Adrenal gland (tissue), 12 donors: Measurements from ENCODE around the gene SLC13A4. TPM values are rescaled to one million over a fixed set of nuclear protein-coding genes. Genes with fewer than 3 reads are reported as not detected.
A peak's percentile ranks its signal among the peaks of the same experiment; 100 is the strongest.
"Not testable (repeated sequence)": the region's sequence is repeated elsewhere in the genome, so short reads cannot be mapped to it uniquely, and the experiment has no call there.

ENCODE experiments used
- DNase-seq, 7 donors: peaks; one replicate each; pipeline ENCODE4 v3.0.0-alpha.2; 2019 to 2020
- H3K27ac ChIP-seq, 5 donors: fragments of 200-600 bp; sonication (generic) in 4 of 5; 1 replicate in 3 of 5; 2 replicates in 2 of 5; pipeline versions ENCODE4 v1.5.1 to v1.8.0; 2016 to 2020; ENCODE audit warnings: mild to moderate bottlenecking in 1 of 5
- H3K27me3 ChIP-seq: fragments of 200-600 bp; 2 replicates; pipeline ENCODE4 v1.8.0; 2021
- H3K36me3 ChIP-seq, 2 donors: fragments of 200-600 bp; replicated peaks in 1 of 2; 1 replicate in 1 of 2; 2 replicates in 1 of 2; pipeline versions ENCODE4 v1.5.1 to v1.8.0; 2018 to 2022
- H3K4me1 ChIP-seq, 2 donors: fragments of 200-600 bp; replicated peaks in 1 of 2; 1 replicate in 1 of 2; 2 replicates in 1 of 2; pipeline versions ENCODE4 v1.5.1 to v1.8.0; 2018 to 2021
- H3K4me3 ChIP-seq, 4 donors: fragments of 200-600 bp; sonication (generic) in 3 of 4; one replicate each; pipeline ENCODE4 v1.5.1; 2016 to 2018
- H3K9me3 ChIP-seq, 3 donors: fragments of 200-600 bp; sonication (generic) in 1 of 3; replicated peaks in 1 of 3; 1 replicate in 2 of 3; 2 replicates in 1 of 3; pipeline versions ENCODE4 v1.5.1 to v1.8.0; 2016 to 2021
- CTCF ChIP-seq, 6 experiments: fragments of 450-650 bp in 4 of 6; fragments of 200-600 bp in 2 of 6; sonication (generic) in 1 of 6; IDR thresholded peaks; 1 replicate in 5 of 6; 2 replicates in 1 of 6; pipeline versions ENCODE4 v1.5.1 to v1.8.0; 2016 to 2021; ENCODE audit warnings: antibody characterized with exemption in 6 of 6, mild to moderate bottlenecking in 2 of 6, moderate library complexity in 1 of 6
- POLR2A ChIP-seq, 2 donors: fragments of 450-650 bp; IDR thresholded peaks; one replicate each; pipeline ENCODE4 v1.6.1; 2017; ENCODE audit warnings: antibody characterized with exemption in 2 of 2, mild to moderate bottlenecking in 2 of 2, moderate library complexity in 1 of 2
- WGBS, 4 donors: extraction: QIAGEN DNeasy Blood & Tissue Kit in 2 of 4; methylation state at CpG; one replicate each; pipeline versions ENCODE4 v1.1.5 to v1.1.7; 2013 to 2017; 5-methylcytosine and 5-hydroxymethylcytosine counted together
- intact Hi-C, 2 donors: fragments of 100-400 bp; cut with DNase I; formaldehyde crosslinking; loops; one replicate each; pipeline versions ENCODE4 v1.14.1 to v1.15.0; 2022 to 2023
- polyA plus RNA-seq, 3 donors: library from polyadenylated mRNA; stranded (reverse); fragments of 200-250 nt in 2 of 3; fragments of 350-450 nt in 1 of 3; fragmentation: Illumina TruSeq in 1 of 3; extraction: RNeasy Lipid Tissue Mini Kit (QIAGEN cat#74804) in 1 of 3; gene quantifications; one replicate each; pipeline ENCODE4 v1.2.3, GENCODE V29; 2013 to 2014
- total RNA-seq, 9 donors: library from RNA; depleted of rRNA in 4 of 9; stranded (reverse); fragments of >200 nt in 4 of 9; fragments of 120-200 nt in 1 of 9; fragmentation: NEBNext Ultra II Directional in 1 of 9; extraction: Animal tissue kit (Norgen Biotek cat#: 25700) in 1 of 9; gene quantifications; one replicate each; pipeline versions ENCODE4 v1.1.0 to v1.2.4, GENCODE V29; 2013 to 2023
- donor health status: healthy with polysubstance abuse.
- donor health status: Bipolar disorder and iron deficiency.
- donor health status: DM: yes; HTN: yes; CAD: no.
- donor health status: DM: no; HTN: no; CAD: no.
- donor health status: DM: no; HTN: no; CAD: no.
- donor health status: DM: yes; HTN: yes; CAD: no.

The SLC13A4 gene
- total and polyA plus RNA-seq, 12 donors: 0.14 to 0.97 (median 0.24) TPM; not detected in 6

DNA sequence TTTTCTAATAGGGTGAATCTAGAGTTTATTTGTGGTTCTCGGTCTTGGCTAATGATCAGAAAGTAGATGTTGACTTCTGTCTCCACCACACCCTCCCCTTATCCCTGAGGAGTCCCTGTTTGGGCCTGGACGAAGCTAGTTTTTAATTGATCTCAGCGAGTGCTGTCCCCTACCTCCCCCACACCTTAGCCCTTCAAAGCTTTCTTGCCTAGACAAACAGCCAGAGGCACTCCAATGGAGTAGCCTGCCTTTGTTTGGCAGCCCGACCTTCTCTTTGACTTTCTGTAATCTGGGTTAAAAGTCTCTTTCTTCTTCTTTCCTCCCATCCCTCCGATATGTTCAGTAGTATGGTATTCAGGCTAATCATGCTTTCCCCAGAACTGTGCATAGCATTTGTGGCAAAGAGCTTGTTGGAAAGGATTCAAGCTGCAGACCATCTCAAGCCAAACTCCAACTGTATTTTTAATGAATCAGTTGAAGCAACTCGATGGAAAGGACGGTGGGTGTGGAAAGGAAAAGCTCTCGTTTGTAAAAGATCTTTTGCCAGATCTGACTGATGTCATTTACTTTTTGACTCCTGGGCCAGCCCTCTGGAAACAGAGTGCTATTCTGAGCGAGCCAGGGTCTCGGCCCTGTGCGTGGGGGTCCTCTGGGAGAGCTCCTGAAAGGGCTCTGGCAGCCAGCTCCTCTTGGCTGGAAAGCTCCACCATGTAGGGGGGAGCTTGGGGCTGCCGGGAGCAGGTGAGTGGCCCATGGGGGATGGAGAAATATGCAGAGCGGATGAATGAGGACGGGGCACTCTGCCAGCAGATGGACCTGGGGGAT lies 16.1 kb upstream of the SLC13A4 start:
- TF ChIP-seq CTCF (IDR thresholded peaks at IDR 0.05) (no peak), POLR2A (IDR thresholded peaks at IDR 0.05) (no peak)
- no peak overlapping the region for H3K4me3 ChIP-seq
- intact Hi-C loops: no loop called here
- H3K27ac ChIP-seq: peak overlapping the region in 2 of 5 donors; percentile 24 to 55
- no peaks in the 10 kb centered on the region for H3K36me3 ChIP-seq
- no peaks in the 10 kb centered on the region for H3K27me3 ChIP-seq
- no peak for DNase-seq
- WGBS, 4 donors: 64 to 80% (median 76%) methylated on average over 13 to 14 of the region's 14 CpGs
- H3K4me1 ChIP-seq: peaks cover 0 to 4% of the 10 kb centered on the region in 2 donors
- H3K9me3 ChIP-seq: no peaks in the 10 kb centered on the region

DNA sequence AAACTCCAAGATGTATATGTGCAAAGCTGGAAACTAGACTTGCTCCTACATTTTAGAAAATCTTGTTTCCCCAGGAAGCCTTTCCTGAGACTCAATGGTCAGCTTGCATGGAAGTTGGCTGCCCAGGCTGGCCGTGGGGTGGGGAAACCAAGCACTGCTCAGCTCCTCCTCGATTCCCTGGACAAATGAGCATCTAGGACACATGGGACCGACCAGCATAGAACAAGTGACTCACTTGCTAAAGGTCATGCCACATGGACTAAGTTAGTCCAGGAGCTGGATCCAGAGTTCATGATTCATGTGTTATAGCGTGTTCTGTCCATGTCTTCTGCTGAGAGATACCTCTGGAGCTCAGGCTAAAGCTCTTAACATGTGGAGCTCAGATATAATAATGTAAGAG lies 14.4 kb upstream of the SLC13A4 start:
- H3K27ac ChIP-seq: no peak overlapping the region
- intact Hi-C loops: no loop called here
- 64 to 75% (median 70%) methylated on average over 4 of the region's 4 CpGs for WGBS, 4 donors

GRCh38 chr7:135741905-135742304 lies 13.9 kb upstream of the SLC13A4 start:
- no peak overlapping the region for H3K4me3 ChIP-seq
- no peak for TF ChIP-seq CTCF (IDR thresholded peaks at IDR 0.05)
- TF ChIP-seq POLR2A (IDR thresholded peaks at IDR 0.05): no peak
- peaks cover 0 to 4% of the 10 kb centered on the region in 2 donors for H3K4me1 ChIP-seq
- H3K27me3 ChIP-seq: no peaks in the 10 kb centered on the region
- no peaks in the 10 kb centered on the region for H3K36me3 ChIP-seq
- intact Hi-C loops: no loop called here
- peak in 1 of 7 donors; percentile 49 for DNase-seq
- H3K27ac ChIP-seq: no peak overlapping the region
- H3K9me3 ChIP-seq: no peaks in the 10 kb centered on the region
- WGBS, 4 donors: 31 to 53% (median 42%) methylated on average over 2 of the region's 2 CpGs

More for the DNA sequence above, 14.4 kb upstream of the SLC13A4 start:
- peak in 2 of 7 donors; percentile 17 to 27 for DNase-seq
- H3K9me3 ChIP-seq: no peaks in the 10 kb centered on the region
- TF ChIP-seq CTCF (IDR thresholded peaks at IDR 0.05) (no peak), POLR2A (IDR thresholded peaks at IDR 0.05) (no peak)
- no peak overlapping the region for H3K4me3 ChIP-seq
- H3K36me3 ChIP-seq: no peaks in the 10 kb centered on the region
- H3K4me1 ChIP-seq: peaks cover 0 to 4% of the 10 kb centered on the region in 2 donors
- no peaks in the 10 kb centered on the region for H3K27me3 ChIP-seq

- H3K9me3 ChIP-seq: no peaks in the 10 kb centered on the region
- no peak for TF ChIP-seq CTCF (IDR thresholded peaks at IDR 0.05)
- no peak for TF ChIP-seq POLR2A (IDR thresholded peaks at IDR 0.05)
- no peak overlapping the region for H3K27ac ChIP-seq
- H3K4me3 ChIP-seq: no peak overlapping the region
- H3K27me3 ChIP-seq: no peaks in the 10 kb centered on the region
- 67 to 90% (median 81%) methylated on average over 3 of the region's 3 CpGs for WGBS, 4 donors
- intact Hi-C loops: no loop called here
- DNase-seq: no peak
- H3K36me3 ChIP-seq: no peaks in the 10 kb centered on the region
- H3K4me1 ChIP-seq: no peaks in the 10 kb centered on the region
Measured at GRCh38 chr7:135740889-135741288, 12.9 kb upstream of the SLC13A4 start.

GRCh38 chr7:135737306-135737647 lies 9.3 kb upstream of the SLC13A4 start:
- H3K9me3 ChIP-seq, intact Hi-C loops: not testable (repeated sequence)
- WGBS, 4 donors: 89 to 97% (median 95%) methylated on average over 6 to 10 of the region's 10 CpGs

More at GRCh38 chr7:135737306-135737647, 9.3 kb upstream of the SLC13A4 start:
- not testable (repeated sequence) for H3K4me3 ChIP-seq, DNase-seq, H3K27me3 ChIP-seq, H3K36me3 ChIP-seq, H3K27ac ChIP-seq, H3K4me1 ChIP-seq
